HepG2 (cell line): ENCODE results near the gene DDC. TPM values are rescaled to one million over a fixed set of nuclear protein-coding genes. Genes with fewer than 3 reads are reported as not detected.

Experiments used
- ATAC-seq: fragments of 200-7000 bp; cut with Tn5 transposase; 3 replicates; pipeline ENCODE4 v1.9.1; 2020; ENCODE audit warnings: mild to moderate bottlenecking, moderate library complexity
- BruUV-seq: library from RNA; stranded (reverse); fragments of 400-500 nt; replicated peaks from 2 replicates; lab custom pipeline; 2021; lab: Mats Ljungman, UMichigan
- CTCF ChIA-PET: fragments of 300-600 bp; formaldehyde crosslinking; extraction: SDS; loops from one replicate; lab custom pipeline; 2021; ENCODE audit warnings: low total read pairs, inconsistent platforms, low intra/inter-chr PET ratio; lab: Yijun Ruan, JAX
- POLR2A ChIA-PET: fragments of 350-600 bp; sonication (Branson Sonifier 250); formaldehyde crosslinking; loops from one replicate; lab custom pipeline; 2020; ENCODE audit warnings: antibody characterized with exemption, inconsistent platforms; lab: Yijun Ruan, JAX
- DNase-seq: peaks from one replicate; pipeline ENCODE4 v3.0.0-alpha.2; 2015; ENCODE audit warnings: low spot score
- FAIRE-seq: peaks from 3 replicates; lab custom pipeline; 2011; peaks lifted over from hg19 to GRCh38; lab: Jason Lieb, UNC
- H2AFZ ChIP-seq: one replicate; pipeline ENCODE4 v1.6.1; 2011; ENCODE audit warnings: low read length, inconsistent platforms
- H3K27ac ChIP-seq: fragments of 300-600 bp; 3 replicates; pipeline ENCODE4 v1.8.0; 2011; ENCODE audit warnings: mixed run types, mild to moderate bottlenecking, mixed read lengths, low read length, inconsistent platforms; ENCODE audit not compliant: insufficient read depth; ENCODE audit errors: extremely low read length
- H3K27me3 ChIP-seq, 2 experiments: fragments of 200-600 bp in 1 of 2; 2 replicates in 1 of 2; 3 replicates in 1 of 2; pipeline versions ENCODE4 v1.6.0 to v1.8.0; 2011; ENCODE audit warnings: low read length in 2 of 2, mild to moderate bottlenecking in 2 of 2, moderate library complexity in 2 of 2, inconsistent platforms in 1 of 2; ENCODE audit not compliant: insufficient read depth in 2 of 2, control insufficient read depth in 1 of 2
- H3K36me3 ChIP-seq, 2 experiments: fragments of 200-600 bp in 1 of 2; replicated peaks in 1 of 2; 2 replicates in 1 of 2; 3 replicates in 1 of 2; pipeline versions ENCODE4 v1.5.1 to v1.8.0; 2011; ENCODE audit warnings: low read length in 2 of 2, inconsistent platforms in 1 of 2; ENCODE audit not compliant: insufficient read depth in 2 of 2, control insufficient read depth in 1 of 2
- H3K4me1 ChIP-seq: 2 replicates; pipeline ENCODE4 v1.5.1; 2012; ENCODE audit warnings: low read length, inconsistent platforms; ENCODE audit not compliant: insufficient read depth
- H3K4me2 ChIP-seq: 2 replicates; pipeline ENCODE4 v1.6.0; 2011; ENCODE audit warnings: low read depth, low read length, inconsistent platforms
- H3K4me3 ChIP-seq, 3 experiments: fragments of 200-600 bp in 1 of 3; sonication (generic), shearing (Covaris generic) in 1 of 3; replicated peaks in 1 of 3; 2 replicates each; pipeline ENCODE4 v1.5.1; 2011 to 2016; ENCODE audit warnings: low read length in 3 of 3, inconsistent platforms in 2 of 3, low read depth in 2 of 3, mild to moderate bottlenecking in 2 of 3, control low read depth in 1 of 3, mixed read lengths in 1 of 3; ENCODE audit not compliant: insufficient read depth in 1 of 3
- H3K79me2 ChIP-seq: one replicate; pipeline ENCODE4 v1.6.1; 2011; ENCODE audit warnings: low read length, inconsistent platforms; ENCODE audit not compliant: insufficient read depth
- H3K9ac ChIP-seq: 2 replicates; pipeline ENCODE4 v1.6.0; 2011; ENCODE audit warnings: mild to moderate bottlenecking, low read depth, low read length, inconsistent platforms; ENCODE audit not compliant: insufficient read depth
- H3K9me3 ChIP-seq: 2 replicates; pipeline ENCODE4 v1.5.1; 2012; ENCODE audit warnings: mild to moderate bottlenecking, low read length
- H4K20me1 ChIP-seq: 2 replicates; pipeline ENCODE4 v1.6.0; 2011; ENCODE audit warnings: inconsistent platforms, mild to moderate bottlenecking, low read length, moderate library complexity; ENCODE audit not compliant: insufficient read depth
- CBX2 ChIP-seq, 2 experiments: fragments of 200-600 bp in 1 of 2; sonication (generic); formaldehyde crosslinking in 1 of 2; IDR thresholded peaks; 2 replicates each; pipeline versions ENCODE4 v1.7.0 to v1.8.1; 2018 to 2022; ENCODE audit warnings: low read depth in 2 of 2, low read length in 1 of 2, mild to moderate bottlenecking in 1 of 2, missing genetic modification reagents in 1 of 2
- CERS6 ChIP-seq: sonication (generic); formaldehyde crosslinking; IDR thresholded peaks from 2 replicates; pipeline ENCODE4 v1.5.0; 2020; ENCODE audit warnings: missing genetic modification reagents
- FOXP4 ChIP-seq: sonication (generic); formaldehyde crosslinking; IDR thresholded peaks from 2 replicates; pipeline ENCODE4 v1.4.0; 2020; ENCODE audit warnings: missing genetic modification reagents
- GLI4 ChIP-seq: sonication (generic); formaldehyde crosslinking; IDR thresholded peaks from 2 replicates; pipeline ENCODE4 v1.5.1; 2020; ENCODE audit warnings: missing genetic modification reagents, mild to moderate bottlenecking, moderate library complexity, borderline replicate concordance
- HNRNPUL1 ChIP-seq: fragments of 200-400 bp; formaldehyde crosslinking; IDR thresholded peaks from 2 replicates; pipeline ENCODE4 v1.6.1; 2017; ENCODE audit warnings: low read depth, mild to moderate bottlenecking, low read length, moderate library complexity
- KLF6 ChIP-seq: IDR thresholded peaks from 2 replicates; pipeline ENCODE4 v1.8.0; 2016; ENCODE audit warnings: missing biosample characterization, missing genetic modification reagents
- PHF20 ChIP-seq: sonication (generic); formaldehyde crosslinking; IDR thresholded peaks from 2 replicates; pipeline ENCODE4 v1.5.0; 2020; ENCODE audit warnings: mild to moderate bottlenecking, missing genetic modification reagents
- RARG ChIP-seq: sonication (generic); formaldehyde crosslinking; IDR thresholded peaks from 2 replicates; pipeline ENCODE4 v1.4.0; 2020; ENCODE audit warnings: low read depth, mild to moderate bottlenecking, missing genetic modification reagents
- TERF1 ChIP-seq: sonication (generic); formaldehyde crosslinking; IDR thresholded peaks from 2 replicates; pipeline ENCODE4 v1.8.0; 2022; ENCODE audit warnings: mild to moderate bottlenecking, missing genetic modification reagents, moderate library complexity
- ZBTB7B ChIP-seq: sonication (generic); formaldehyde crosslinking; IDR thresholded peaks from 2 replicates; pipeline ENCODE4 v1.4.0; 2020; ENCODE audit warnings: missing genetic modification reagents
- ZMYM4 ChIP-seq: sonication (generic); formaldehyde crosslinking; IDR thresholded peaks from 2 replicates; pipeline ENCODE4 v1.8.1; 2023; ENCODE audit warnings: mild to moderate bottlenecking, missing genetic modification reagents
- ZNF468 ChIP-seq: sonication (generic); formaldehyde crosslinking; IDR thresholded peaks from 2 replicates; pipeline ENCODE4 v1.8.0; 2022; ENCODE audit warnings: mild to moderate bottlenecking, moderate library complexity, missing genetic modification reagents
- ZNF703 ChIP-seq: sonication (generic); formaldehyde crosslinking; IDR thresholded peaks from 2 replicates; pipeline ENCODE4 v1.5.1; 2020; ENCODE audit warnings: missing genetic modification reagents, mild to moderate bottlenecking, moderate library complexity, borderline replicate concordance
- WGBS: methylation state at CpG from one replicate; pipeline ENCODE4 v1.1.6; 2017; ENCODE audit warnings: low lambda C conversion rate; 5-methylcytosine and 5-hydroxymethylcytosine counted together
- in situ Hi-C: cut with HindIII; loops from 2 replicates; pipeline ENCODE4 v1.10.0; 2017; ENCODE audit warnings: low pct_unique_long_range_greater_than_20kb; ENCODE audit not compliant: extremely low pct_ligation_motif_present
- intact Hi-C: fragments of 100-400 bp; cut with micrococcal nuclease; formaldehyde crosslinking; loops from one replicate; pipeline ENCODE4 v1.10.0; 2022; ENCODE audit not compliant: unreplicated experiment
- polyA plus RNA-seq, 8 experiments: library from polyadenylated mRNA; depleted of rRNA in 3 of 8; stranded (reverse) in 7 of 8; unstranded in 1 of 8; fragments of >200 nt; fragmentation: Illumina TruSeq in 4 of 8; extraction: Trizol in 4 of 8; gene quantifications; 2 replicates each; pipeline versions ENCODE4 v1.2.1 to v1.2.3, GENCODE V29; 2011 to 2016; ENCODE audit warnings: low read depth in 4 of 8, missing spikeins in 1 of 8, mixed read lengths in 1 of 8; ENCODE audit not compliant: insufficient read depth in 1 of 8
- total RNA-seq, 5 experiments: library from RNA; depleted of rRNA; stranded (reverse); fragments of >200 nt; fragmentation: Illumina TruSeq; extraction: Trizol; gene quantifications; 2 replicates each; pipeline ENCODE4 v1.2.3, GENCODE V29; 2016; ENCODE audit warnings: low read depth in 1 of 5

DDC gene
- total and polyA plus RNA-seq, 2 of the 13 experiments (the other 11 are each of a cell fraction or from before 2014, with no cell fraction given): 11.7 to 93.3 TPM

- H3K9me3 ChIP-seq: no peaks in the 10 kb centered on the region
- H4K20me1 ChIP-seq: no peaks in the 10 kb centered on the region
- TF ChIP-seq ZNF703 (CRISPR knock-in tag): no peak
- no peak for TF ChIP-seq PHF20 (CRISPR knock-in tag)
- TF ChIP-seq HNRNPUL1: no peak
- no peak for TF ChIP-seq RARG (CRISPR knock-in tag)
- no peak for TF ChIP-seq FOXP4 (CRISPR knock-in tag)
- TF ChIP-seq CERS6: no peak
- TF ChIP-seq KLF6: no peak
- TF ChIP-seq ZBTB7B: no peak
- TF ChIP-seq ZNF468 (CRISPR knock-in tag): no peak
- TF ChIP-seq CBX2 (IDR thresholded peaks at IDR 0.05; ENCODE audit: low read depth, low read length): no peak
- TF ChIP-seq CBX2 (CRISPR knock-in tag; IDR thresholded peaks at IDR 0.05; ENCODE audit: low read depth): no peak
- TF ChIP-seq TERF1 (CRISPR knock-in tag): no peak
- TF ChIP-seq ZMYM4 (CRISPR knock-in tag): no peak
- TF ChIP-seq GLI4 (CRISPR knock-in tag): no peak
- no TSS peak for BruUV-seq
- in situ Hi-C loops (no loop called here), intact Hi-C loops (no loop called here)
- H3K36me3 ChIP-seq: no peaks in the 10 kb centered on the region
- H2AFZ ChIP-seq: no peak overlapping the region
- no peaks in the 10 kb centered on the region for H3K27me3 ChIP-seq
- H3K9ac ChIP-seq: no peak overlapping the region
- no peak overlapping the region for H3K4me3 ChIP-seq
- H3K4me2 ChIP-seq: no peak overlapping the region
- WGBS: 70% methylated on average over 4 of the region's 4 CpGs
- DNase-seq: no peak
- no peak for FAIRE-seq
- ATAC-seq: no peak
- H3K4me1 ChIP-seq: peaks cover 10% of the 10 kb centered on the region
- ChIA-PET POLR2A (no interaction called here), CTCF (no interaction called here)
- no peaks in the 10 kb centered on the region for H3K79me2 ChIP-seq
- no peak overlapping the region for H3K27ac ChIP-seq
These were observed 133.4 kb downstream of the DDC start for GRCh38 chr7:50431722-50432305.
